K562 (cell line): ENCODE data around the gene ZNF17. TPM values are rescaled to one million over a fixed set of nuclear protein-coding genes. Genes with fewer than 3 reads are reported as not detected.

ENCODE experiments used
- BRCA1 ChIP-seq, 2 experiments: fragments of 450-650 bp in 1 of 2; sonication (generic) in 1 of 2; formaldehyde crosslinking in 1 of 2; IDR thresholded peaks; 2 replicates each; pipeline versions ENCODE4 v1.5.0 to v1.6.1; 2017 to 2020; ENCODE audit warnings: mild to moderate bottlenecking in 1 of 2, missing genetic modification reagents in 1 of 2
- CBX8 ChIP-seq: fragments of 200-600 bp; sonication (generic); IDR thresholded peaks from 2 replicates; pipeline ENCODE4 v1.6.1; 2012; ENCODE audit warnings: borderline replicate concordance, mixed run types, low read depth, mild to moderate bottlenecking, moderate library complexity, mixed read lengths, low read length, control low read depth, inconsistent platforms; ENCODE audit not compliant: poor library complexity, severe bottlenecking; ENCODE audit errors: extremely low read depth
- CEBPB ChIP-seq: fragments of 450-650 bp; IDR thresholded peaks from 2 replicates; pipeline ENCODE4 v1.6.1; 2016; ENCODE audit warnings: missing genetic modification characterization, missing compliant biosample characterization
- CTBP1 ChIP-seq: fragments of 450-650 bp; IDR thresholded peaks from 2 replicates; pipeline ENCODE4 v1.6.1; 2016; ENCODE audit warnings: borderline replicate concordance
- EGR1 ChIP-seq: fragments of 450-650 bp; conservative IDR thresholded peaks from 2 replicates; pipeline ENCODE4 v1.6.1; 2017; ENCODE audit warnings: mild to moderate bottlenecking
- FOS ChIP-seq: IDR thresholded peaks from 3 replicates; pipeline ENCODE4 v1.6.1; 2011; ENCODE audit not compliant: insufficient read length; ENCODE audit errors: extremely low read depth
- KLF16 ChIP-seq: IDR thresholded peaks from 2 replicates; pipeline ENCODE4 v1.6.1; 2016; ENCODE audit warnings: antibody characterized with exemption
- MEIS2 ChIP-seq: fragments of 450-650 bp; IDR thresholded peaks from 2 replicates; pipeline ENCODE4 v1.6.1; 2014; ENCODE audit warnings: mild to moderate bottlenecking; ENCODE audit not compliant: partially characterized antibody
- PTTG1 ChIP-seq: fragments of 450-650 bp; IDR thresholded peaks from 2 replicates; pipeline ENCODE4 v1.6.1; 2016; ENCODE audit warnings: low read depth, mild to moderate bottlenecking, missing genetic modification characterization, missing compliant biosample characterization
- RNF2 ChIP-seq: sonication (generic); IDR thresholded peaks from 2 replicates; pipeline ENCODE4 v1.6.1; 2016
- TEAD4 ChIP-seq, 2 experiments: sonication (generic) in 1 of 2; formaldehyde crosslinking in 1 of 2; IDR thresholded peaks; 2 replicates each; pipeline versions ENCODE4 v1.6.1 to v1.8.0; 2012 to 2022; ENCODE audit warnings: borderline replicate concordance in 1 of 2, inconsistent platforms in 1 of 2, low read length in 1 of 2, mild to moderate bottlenecking in 1 of 2, missing genetic modification reagents in 1 of 2
- TGIF2 ChIP-seq: sonication (generic); formaldehyde crosslinking; IDR thresholded peaks from 2 replicates; pipeline ENCODE4 v1.8.1; 2022; ENCODE audit warnings: mild to moderate bottlenecking, missing genetic modification reagents, moderate library complexity
- ZC3H8 ChIP-seq: fragments of 450-650 bp; IDR thresholded peaks from 2 replicates; pipeline ENCODE4 v1.6.1; 2017
- ZNF146 ChIP-seq: IDR thresholded peaks from one replicate; pipeline ENCODE4 v1.6.1; 2018; ENCODE audit warnings: missing compliant biosample characterization; ENCODE audit not compliant: unreplicated experiment
- ZNF785 ChIP-seq: fragments of 250-450 bp; sonication (Bioruptor Pico); IDR thresholded peaks from 2 replicates; pipeline ENCODE4 v1.4.0; 2020; ENCODE audit warnings: mild to moderate bottlenecking
- polyA plus RNA-seq, 8 experiments: library from polyadenylated mRNA; depleted of rRNA in 4 of 8; stranded (reverse) in 5 of 8; unstranded in 3 of 8; fragments of >200 nt; fragmentation: Nextera tagmentation in 2 of 8; fragmentation: Illumina TruSeq in 1 of 8; extraction: Ambion mirVana in 2 of 8; extraction: Trizol in 1 of 8; gene quantifications; 2 replicates each; pipeline versions ENCODE4 v1.2.1 to v1.2.3, GENCODE V29; 2011 to 2014; ENCODE audit warnings: inconsistent platforms in 1 of 8, missing spikeins in 1 of 8
- total RNA-seq, 7 experiments: library from RNA; depleted of rRNA in 6 of 7; stranded (reverse); fragments of >200 nt in 6 of 7; fragmentation: Illumina TruSeq in 2 of 7; extraction: Trizol in 2 of 7; gene quantifications; 2 replicates each; pipeline versions ENCODE4 v1.2.1 to v1.2.3, GENCODE V29; 2011 to 2021; ENCODE audit warnings: low replicate concordance in 1 of 7
- TF ChIP-seq, protein P1 (sequence below), 2 experiments: fragments of 450-650 bp in 1 of 2; sonication (generic) in 1 of 2; formaldehyde crosslinking in 1 of 2; IDR thresholded peaks in 1 of 2; conservative IDR thresholded peaks in 1 of 2; 2 replicates each; pipeline versions ENCODE4 v1.6.1 to v1.8.1; 2016 to 2023; ENCODE audit warnings: mild to moderate bottlenecking in 2 of 2, moderate library complexity in 2 of 2, inconsistent platforms in 1 of 2, missing genetic modification reagents in 1 of 2
- TF ChIP-seq, protein P2 (sequence below): sonication (generic); formaldehyde crosslinking; IDR thresholded peaks from 2 replicates; pipeline ENCODE4 v1.8.0; 2023; ENCODE audit warnings: mild to moderate bottlenecking, missing genetic modification reagents
- TF ChIP-seq, protein P3 (sequence below): fragments of 450-650 bp; IDR thresholded peaks from 2 replicates; pipeline ENCODE4 v1.6.1; 2017; ENCODE audit warnings: antibody characterized with exemption
- TF ChIP-seq, protein P4 (sequence below): fragments of 250-450 bp; sonication (Bioruptor Pico); IDR thresholded peaks from 2 replicates; pipeline ENCODE4 v1.8.0; 2021; ENCODE audit warnings: mild to moderate bottlenecking, moderate library complexity

Gene ZNF17
- total and polyA plus RNA-seq, 9 of the 15 experiments (the other 6 are each of a cell fraction or from before 2014, with no cell fraction given), result 5.3 to 8.6 (median 6.5) TPM

DNA sequence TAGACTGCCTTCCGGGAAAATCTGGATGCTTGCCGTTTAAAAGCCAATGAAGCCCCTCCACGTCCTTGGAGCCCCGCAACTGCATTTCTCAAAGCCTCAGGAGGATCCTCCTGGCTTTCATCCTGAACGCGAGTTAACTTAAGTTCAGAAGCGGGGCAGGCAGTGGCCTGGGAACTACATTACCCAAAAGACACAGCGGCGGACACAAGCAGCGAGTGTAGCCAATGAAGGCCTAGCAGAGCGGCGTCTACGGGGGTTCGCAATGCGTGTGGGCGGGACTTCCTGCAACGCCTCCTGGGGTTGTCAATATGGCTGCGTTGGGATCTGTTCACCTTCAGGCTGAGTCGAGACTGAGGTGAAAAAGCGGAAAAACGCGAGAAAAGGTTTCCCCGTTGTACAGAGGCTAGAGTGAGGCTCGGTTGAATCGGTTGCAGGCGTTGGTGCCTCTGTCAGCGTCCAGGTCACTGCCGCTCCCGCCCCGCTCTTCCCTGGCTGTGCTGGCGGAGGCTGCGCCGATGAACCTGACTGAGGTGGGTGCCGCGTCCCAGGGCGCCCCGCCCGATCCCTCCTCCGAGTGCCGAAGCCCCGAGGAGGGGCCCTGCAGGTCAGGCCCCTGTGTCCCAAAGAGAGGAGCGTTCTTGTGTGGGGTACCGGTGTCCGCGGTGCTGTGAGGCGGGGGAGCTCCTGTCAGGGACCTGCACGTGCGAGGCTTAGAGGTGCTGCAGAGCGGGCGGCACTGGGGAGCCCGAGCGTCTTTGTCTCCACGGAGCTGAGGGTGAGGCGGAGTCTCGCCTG, at the start of gene ZNF17 (continued):
- no peak for TF ChIP-seq CBX8
- TF ChIP-seq FOS, result peak; percentile 79
- TF ChIP-seq CEBPB, result no peak
- no peak for TF ChIP-seq MEIS2
- TF ChIP-seq, protein P1, sequence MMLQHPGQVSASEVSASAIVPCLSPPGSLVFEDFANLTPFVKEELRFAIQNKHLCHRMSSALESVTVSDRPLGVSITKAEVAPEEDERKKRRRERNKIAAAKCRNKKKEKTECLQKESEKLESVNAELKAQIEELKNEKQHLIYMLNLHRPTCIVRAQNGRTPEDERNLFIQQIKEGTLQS (IDR thresholded peaks at IDR 0.05), result no peak
- TF ChIP-seq, protein P1 (CRISPR knock-in tag; conservative IDR thresholded peaks at IDR 0.05), result no peak
- TF ChIP-seq, protein P2, sequence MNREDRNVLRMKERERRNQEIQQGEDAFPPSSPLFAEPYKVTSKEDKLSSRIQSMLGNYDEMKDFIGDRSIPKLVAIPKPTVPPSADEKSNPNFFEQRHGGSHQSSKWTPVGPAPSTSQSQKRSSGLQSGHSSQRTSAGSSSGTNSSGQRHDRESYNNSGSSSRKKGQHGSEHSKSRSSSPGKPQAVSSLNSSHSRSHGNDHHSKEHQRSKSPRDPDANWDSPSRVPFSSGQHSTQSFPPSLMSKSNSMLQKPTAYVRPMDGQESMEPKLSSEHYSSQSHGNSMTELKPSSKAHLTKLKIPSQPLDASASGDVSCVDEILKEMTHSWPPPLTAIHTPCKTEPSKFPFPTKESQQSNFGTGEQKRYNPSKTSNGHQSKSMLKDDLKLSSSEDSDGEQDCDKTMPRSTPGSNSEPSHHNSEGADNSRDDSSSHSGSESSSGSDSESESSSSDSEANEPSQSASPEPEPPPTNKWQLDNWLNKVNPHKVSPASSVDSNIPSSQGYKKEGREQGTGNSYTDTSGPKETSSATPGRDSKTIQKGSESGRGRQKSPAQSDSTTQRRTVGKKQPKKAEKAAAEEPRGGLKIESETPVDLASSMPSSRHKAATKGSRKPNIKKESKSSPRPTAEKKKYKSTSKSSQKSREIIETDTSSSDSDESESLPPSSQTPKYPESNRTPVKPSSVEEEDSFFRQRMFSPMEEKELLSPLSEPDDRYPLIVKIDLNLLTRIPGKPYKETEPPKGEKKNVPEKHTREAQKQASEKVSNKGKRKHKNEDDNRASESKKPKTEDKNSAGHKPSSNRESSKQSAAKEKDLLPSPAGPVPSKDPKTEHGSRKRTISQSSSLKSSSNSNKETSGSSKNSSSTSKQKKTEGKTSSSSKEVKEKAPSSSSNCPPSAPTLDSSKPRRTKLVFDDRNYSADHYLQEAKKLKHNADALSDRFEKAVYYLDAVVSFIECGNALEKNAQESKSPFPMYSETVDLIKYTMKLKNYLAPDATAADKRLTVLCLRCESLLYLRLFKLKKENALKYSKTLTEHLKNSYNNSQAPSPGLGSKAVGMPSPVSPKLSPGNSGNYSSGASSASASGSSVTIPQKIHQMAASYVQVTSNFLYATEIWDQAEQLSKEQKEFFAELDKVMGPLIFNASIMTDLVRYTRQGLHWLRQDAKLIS (CRISPR knock-in tag), result no peak
- TF ChIP-seq BRCA1 (IDR thresholded peaks at IDR 0.05), result no peak
- no peak for TF ChIP-seq BRCA1 (CRISPR knock-in tag; IDR thresholded peaks at IDR 0.05)
- TF ChIP-seq RNF2, result no peak
- TF ChIP-seq ZNF146 (CRISPR knock-in tag), result no peak
- peak; percentile 26; the same call in 1 of the 2 replicates for TF ChIP-seq CTBP1
- no peak for TF ChIP-seq PTTG1 (tag)
- no peak for TF ChIP-seq ZC3H8
- TF ChIP-seq, protein P3, sequence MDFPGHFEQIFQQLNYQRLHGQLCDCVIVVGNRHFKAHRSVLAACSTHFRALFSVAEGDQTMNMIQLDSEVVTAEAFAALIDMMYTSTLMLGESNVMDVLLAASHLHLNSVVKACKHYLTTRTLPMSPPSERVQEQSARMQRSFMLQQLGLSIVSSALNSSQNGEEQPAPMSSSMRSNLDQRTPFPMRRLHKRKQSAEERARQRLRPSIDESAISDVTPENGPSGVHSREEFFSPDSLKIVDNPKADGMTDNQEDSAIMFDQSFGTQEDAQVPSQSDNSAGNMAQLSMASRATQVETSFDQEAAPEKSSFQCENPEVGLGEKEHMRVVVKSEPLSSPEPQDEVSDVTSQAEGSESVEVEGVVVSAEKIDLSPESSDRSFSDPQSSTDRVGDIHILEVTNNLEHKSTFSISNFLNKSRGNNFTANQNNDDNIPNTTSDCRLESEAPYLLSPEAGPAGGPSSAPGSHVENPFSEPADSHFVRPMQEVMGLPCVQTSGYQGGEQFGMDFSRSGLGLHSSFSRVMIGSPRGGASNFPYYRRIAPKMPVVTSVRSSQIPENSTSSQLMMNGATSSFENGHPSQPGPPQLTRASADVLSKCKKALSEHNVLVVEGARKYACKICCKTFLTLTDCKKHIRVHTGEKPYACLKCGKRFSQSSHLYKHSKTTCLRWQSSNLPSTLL, result no peak
- no peak for TF ChIP-seq TGIF2 (CRISPR knock-in tag)
- TF ChIP-seq TEAD4 (IDR thresholded peaks at IDR 0.05; ENCODE audit: low read length), result no peak
- no peak for TF ChIP-seq TEAD4 (CRISPR knock-in tag; IDR thresholded peaks at IDR 0.05; ENCODE audit: borderline replicate concordance)
- TF ChIP-seq ZNF785 (CRISPR knock-in tag), result no peak
- no peak for TF ChIP-seq KLF16
- TF ChIP-seq EGR1, result peak; percentile 67
- TF ChIP-seq, protein P4, sequence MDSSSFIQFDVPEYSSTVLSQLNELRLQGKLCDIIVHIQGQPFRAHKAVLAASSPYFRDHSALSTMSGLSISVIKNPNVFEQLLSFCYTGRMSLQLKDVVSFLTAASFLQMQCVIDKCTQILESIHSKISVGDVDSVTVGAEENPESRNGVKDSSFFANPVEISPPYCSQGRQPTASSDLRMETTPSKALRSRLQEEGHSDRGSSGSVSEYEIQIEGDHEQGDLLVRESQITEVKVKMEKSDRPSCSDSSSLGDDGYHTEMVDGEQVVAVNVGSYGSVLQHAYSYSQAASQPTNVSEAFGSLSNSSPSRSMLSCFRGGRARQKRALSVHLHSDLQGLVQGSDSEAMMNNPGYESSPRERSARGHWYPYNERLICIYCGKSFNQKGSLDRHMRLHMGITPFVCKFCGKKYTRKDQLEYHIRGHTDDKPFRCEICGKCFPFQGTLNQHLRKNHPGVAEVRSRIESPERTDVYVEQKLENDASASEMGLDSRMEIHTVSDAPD, result no peak
